HL-60 (cell line): Measurements from ENCODE around the gene EPB41L2.

ENCODE experiments used
- DNase-seq, 2 experiments: peaks; one replicate each; pipeline ENCODE4 v3.0.0-alpha.2; 2010 to 2020; ENCODE audit warnings: low read depth in 1 of 2, low spot score in 1 of 2
- H3K27ac ChIP-seq: fragments of 250-450 bp; sonication (Bioruptor Pico); replicated peaks from 2 replicates; pipeline ENCODE4 v1.5.1; 2020; ENCODE audit warnings: mild to moderate bottlenecking, moderate library complexity
- H3K27me3 ChIP-seq: fragments of 250-450 bp; sonication (Bioruptor Pico); 2 replicates; pipeline ENCODE4 v1.5.1; 2021; ENCODE audit warnings: mild to moderate bottlenecking, moderate library complexity; ENCODE audit not compliant: insufficient read depth, poor library complexity, severe bottlenecking
- H3K4me3 ChIP-seq: replicated peaks from 2 replicates; pipeline ENCODE4 v1.5.1; 2011; ENCODE audit warnings: mild to moderate bottlenecking, control low read depth, low read length; ENCODE audit not compliant: insufficient read depth
- CTCF ChIP-seq: IDR thresholded peaks from one replicate; pipeline ENCODE4 v1.5.1; 2011; ENCODE audit warnings: low read length, control low read depth, inconsistent platforms; ENCODE audit not compliant: insufficient read depth
- GABPA ChIP-seq: IDR thresholded peaks from 2 replicates; pipeline ENCODE4 v1.6.1; 2012; ENCODE audit warnings: low read depth
- POLR2AphosphoS5 ChIP-seq: IDR thresholded peaks from 2 replicates; pipeline ENCODE4 v1.6.1; 2012; ENCODE audit warnings: low read depth
- REST ChIP-seq: IDR thresholded peaks from 2 replicates; pipeline ENCODE4 v1.6.1; 2012; ENCODE audit warnings: low read depth; ENCODE audit not compliant: insufficient replicate concordance
- SPI1 ChIP-seq: IDR thresholded peaks from 2 replicates; pipeline ENCODE4 v1.6.1; 2012; ENCODE audit warnings: low read depth, mild to moderate bottlenecking, borderline replicate concordance

EPB41L2 gene

GRCh38 chr6:131002661-131002980 is 60.4 kb downstream of the EPB41L2 start:
- Histone ChIP-seq H3K27ac (no peak overlapping the region), H3K27me3 (no peaks in the 10 kb centered on the region), H3K4me3 (no peak overlapping the region)
- no peak for DNase-seq
- TF ChIP-seq GABPA (no peak), CTCF (no peak), SPI1 (no peak), POLR2AphosphoS5 (no peak), REST (no peak)

GRCh38 chr6:131001945-131002660 is 60.9 kb downstream of the EPB41L2 start:
- Histone ChIP-seq H3K27ac (no peak overlapping the region), H3K27me3 (no peaks in the 10 kb centered on the region), H3K4me3 (no peak overlapping the region)
- no peak for DNase-seq
- TF ChIP-seq GABPA (no peak), CTCF (no peak), REST (no peak), SPI1 (no peak), POLR2AphosphoS5 (no peak)

GRCh38 chr6:131001111-131001736 is 61.8 kb downstream of the EPB41L2 start:
- TF ChIP-seq POLR2AphosphoS5 (no peak), REST (no peak), SPI1 (no peak), GABPA (no peak), CTCF (no peak)
- no peak overlapping the region for H3K4me3 ChIP-seq
- no peaks in the 10 kb centered on the region for H3K27me3 ChIP-seq
- H3K27ac ChIP-seq = no peak overlapping the region
- DNase-seq = no peak
